Cardiac muscle cell (in vitro differentiated cells and primary cell): Measurements from ENCODE around the gene PIEZO2. TPM values are rescaled to one million over a fixed set of nuclear protein-coding genes. Genes with fewer than 3 reads are reported as not detected.

Experiments used
- DNase-seq, 2 donors: peaks; one replicate each; pipeline versions ENCODE4 v3.0.0 to v3.0.0-alpha.2; 2010 to 2017; ENCODE audit warnings: low read depth in 1 of 2, low spot score in 1 of 2
- H3K27ac ChIP-seq: fragments of 200-600 bp; sonication (generic); 2 replicates; pipeline ENCODE4 v1.5.1; 2016
- H3K27me3 ChIP-seq: fragments of 200-600 bp; sonication (generic); 2 replicates; pipeline ENCODE4 v1.6.0; 2016; ENCODE audit warnings: control low read depth
- H3K36me3 ChIP-seq: fragments of 200-600 bp; sonication (generic); 2 replicates; pipeline ENCODE4 v1.5.1; 2016; ENCODE audit warnings: control low read depth
- H3K4me1 ChIP-seq: fragments of 200-600 bp; sonication (generic); 2 replicates; pipeline ENCODE4 v1.8.1; 2017; ENCODE audit warnings: low read depth, mild to moderate bottlenecking, mixed run types
- H3K4me3 ChIP-seq: fragments of 200-600 bp; sonication (generic); 2 replicates; pipeline ENCODE4 v1.5.1; 2016; ENCODE audit warnings: mild to moderate bottlenecking
- H3K9me3 ChIP-seq: fragments of 200-600 bp; sonication (generic); 2 replicates; pipeline ENCODE4 v1.5.1; 2017; ENCODE audit warnings: low read depth, mild to moderate bottlenecking, control low read depth
- CTCF ChIP-seq: IDR thresholded peaks from 2 replicates; pipeline ENCODE4 v1.5.1; 2012; ENCODE audit warnings: low read depth, mild to moderate bottlenecking, low read length
- polyA plus RNA-seq: library from polyadenylated mRNA; unstranded; fragments of >200 nt; fragmentation: Nextera tagmentation; extraction: Ambion mirVana; gene quantifications from 2 replicates; pipeline ENCODE4 v1.2.1, GENCODE V29; 2016
- total RNA-seq: library from RNA; depleted of rRNA; stranded (reverse); fragments of >200 nt; gene quantifications from 2 replicates; pipeline ENCODE4 v1.2.3, GENCODE V29; 2016

Gene PIEZO2
- total and polyA plus RNA-seq, 2 experiments from 2014 or later: 0.04 to 0.69 TPM

GRCh38 chr18:11055721-11056120 is 93.6 kb downstream of the PIEZO2 start:
- no peak overlapping the region for H3K4me3 ChIP-seq
- no peak for TF ChIP-seq CTCF
- H3K4me1 ChIP-seq: no peaks in the 10 kb centered on the region
- H3K9me3 ChIP-seq: no peaks in the 10 kb centered on the region
- no peak overlapping the region for H3K27ac ChIP-seq
- DNase-seq: no peak
- H3K27me3 ChIP-seq: no peaks in the 10 kb centered on the region
- no peaks in the 10 kb centered on the region for H3K36me3 ChIP-seq

DNA sequence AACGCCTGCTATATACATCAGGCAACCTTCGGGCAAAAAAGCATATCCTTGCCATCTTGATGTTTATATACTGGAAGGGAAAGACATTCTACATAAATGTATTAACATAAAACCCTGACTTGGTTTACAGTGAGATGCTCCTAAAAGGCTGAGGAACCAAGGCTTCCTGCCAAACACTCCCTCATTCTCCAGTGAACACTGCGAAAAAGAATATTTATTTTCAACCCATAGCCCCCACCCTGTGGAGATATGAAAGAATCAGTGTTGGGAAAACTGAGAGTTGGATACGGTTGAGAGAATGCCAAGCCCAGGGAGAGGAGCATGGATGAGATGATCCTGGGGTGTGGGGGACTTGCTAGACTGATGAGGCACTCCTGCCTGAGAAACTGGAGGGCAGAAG is 94.9 kb downstream of the PIEZO2 start:
- Histone ChIP-seq H3K27me3 (no peaks in the 10 kb centered on the region), H3K36me3 (no peaks in the 10 kb centered on the region), H3K27ac (no peak overlapping the region), H3K4me1 (no peaks in the 10 kb centered on the region), H3K4me3 (no peak overlapping the region), H3K9me3 (no peaks in the 10 kb centered on the region)
- no peak for TF ChIP-seq CTCF
- DNase-seq: no peak

DNA sequence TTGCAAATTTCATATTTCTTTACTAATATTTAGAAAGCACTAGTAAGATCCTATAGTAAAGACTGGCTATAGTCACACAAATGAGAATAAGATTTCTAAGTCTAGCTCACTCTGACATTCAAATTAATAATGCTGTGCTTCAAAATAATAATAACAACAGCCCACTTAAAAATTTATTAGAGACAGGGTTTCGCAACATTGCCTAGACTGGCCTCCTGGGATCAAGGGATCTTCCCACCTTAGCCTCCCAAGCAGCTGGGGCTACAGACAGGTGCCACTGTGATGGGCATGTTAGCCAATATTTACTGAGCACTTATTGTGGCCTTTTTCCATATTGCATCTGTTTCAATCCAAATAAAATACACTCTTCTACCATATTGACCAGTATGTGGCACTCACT is 96.1 kb downstream of the PIEZO2 start:
- Histone ChIP-seq H3K9me3 (no peaks in the 10 kb centered on the region), H3K27ac (no peak overlapping the region), H3K27me3 (no peaks in the 10 kb centered on the region), H3K36me3 (no peaks in the 10 kb centered on the region), H3K4me3 (no peak overlapping the region), H3K4me1 (no peaks in the 10 kb centered on the region)
- no peak for DNase-seq
- TF ChIP-seq CTCF: no peak

GRCh38 chr18:11052800-11053199 is 96.6 kb downstream of the PIEZO2 start:
- Histone ChIP-seq H3K4me3 (no peak overlapping the region), H3K4me1 (no peaks in the 10 kb centered on the region), H3K36me3 (no peaks in the 10 kb centered on the region), H3K9me3 (no peaks in the 10 kb centered on the region), H3K27ac (no peak overlapping the region), H3K27me3 (no peaks in the 10 kb centered on the region)
- no peak for TF ChIP-seq CTCF
- peak in 1 of 2 donors; percentile 20 for DNase-seq

- Histone ChIP-seq H3K27ac (no peak overlapping the region), H3K4me3 (no peak overlapping the region), H3K36me3 (no peaks in the 10 kb centered on the region), H3K9me3 (no peaks in the 10 kb centered on the region), H3K27me3 (no peaks in the 10 kb centered on the region), H3K4me1 (no peaks in the 10 kb centered on the region)
- no peak for TF ChIP-seq CTCF
- no peak for DNase-seq
Measured at GRCh38 chr18:11051462-11051861, 97.9 kb downstream of the PIEZO2 start.

GRCh38 chr18:11050966-11051365 is 98.4 kb downstream of the PIEZO2 start:
- Histone ChIP-seq H3K27me3 (no peaks in the 10 kb centered on the region), H3K9me3 (no peaks in the 10 kb centered on the region), H3K4me1 (no peaks in the 10 kb centered on the region), H3K27ac (no peak overlapping the region), H3K4me3 (no peak overlapping the region), H3K36me3 (no peaks in the 10 kb centered on the region)
- DNase-seq: no peak
- no peak for TF ChIP-seq CTCF
